Thymus (tissue), 11 donors: Measurements from ENCODE around the gene EEF1E1. TPM values are rescaled to one million over a fixed set of nuclear protein-coding genes. Genes with fewer than 3 reads are reported as not detected.

ENCODE experiments used
- DNase-seq, 9 donors: peaks; one replicate each; pipeline ENCODE4 v3.0.0-alpha.2; 2013; ENCODE audit warnings: low spot score in 9 of 9, low read depth in 6 of 9, missing footprints in 1 of 9
- H3K27ac ChIP-seq, 2 donors: one replicate each; pipeline ENCODE4 v1.5.1; 2013; ENCODE audit warnings: control low read depth in 1 of 2, low read depth in 1 of 2, low read length in 1 of 2, mild to moderate bottlenecking in 1 of 2, moderate library complexity in 1 of 2
- H3K27me3 ChIP-seq, 2 donors: one replicate each; pipeline ENCODE4 v1.5.1; 2013; ENCODE audit warnings: low read length in 1 of 2; ENCODE audit not compliant: control insufficient read depth in 2 of 2, insufficient read depth in 1 of 2
- H3K36me3 ChIP-seq, 2 donors: one replicate each; pipeline ENCODE4 v1.5.1; 2013; ENCODE audit warnings: low read length in 1 of 2, mild to moderate bottlenecking in 1 of 2, moderate library complexity in 1 of 2; ENCODE audit not compliant: control insufficient read depth in 2 of 2, insufficient read depth in 2 of 2
- H3K4me1 ChIP-seq, 2 donors: one replicate each; pipeline ENCODE4 v1.5.1; 2013; ENCODE audit warnings: low read length in 2 of 2; ENCODE audit not compliant: control insufficient read depth in 2 of 2, insufficient read depth in 2 of 2
- H3K4me3 ChIP-seq, 2 donors: one replicate each; pipeline ENCODE4 v1.5.1; 2013; ENCODE audit warnings: low read length in 2 of 2, control low read depth in 1 of 2, mild to moderate bottlenecking in 1 of 2
- H3K9me3 ChIP-seq, 2 donors: one replicate each; pipeline ENCODE4 v1.5.1; 2013; ENCODE audit warnings: low read length in 1 of 2, mild to moderate bottlenecking in 1 of 2; ENCODE audit not compliant: control insufficient read depth in 2 of 2, insufficient read depth in 1 of 2
- WGBS: extraction: QIAGEN DNeasy Blood & Tissue Kit; methylation state at CpG from one replicate; pipeline ENCODE4 v1.1.7; 2013; 5-methylcytosine and 5-hydroxymethylcytosine counted together
- polyA plus RNA-seq: library from polyadenylated mRNA; stranded (reverse); fragments of 200-250 nt; gene quantifications from one replicate; pipeline ENCODE4 v1.2.3, GENCODE V29; 2013
- total RNA-seq: library from RNA; stranded (reverse); fragments of 120-200 nt; gene quantifications from one replicate; pipeline ENCODE4 v1.2.4, GENCODE V29; 2013
- donor health status: healthy.

Gene EEF1E1
- total and polyA plus RNA-seq, 2 donors: 34.0 to 48.2 TPM

DNA sequence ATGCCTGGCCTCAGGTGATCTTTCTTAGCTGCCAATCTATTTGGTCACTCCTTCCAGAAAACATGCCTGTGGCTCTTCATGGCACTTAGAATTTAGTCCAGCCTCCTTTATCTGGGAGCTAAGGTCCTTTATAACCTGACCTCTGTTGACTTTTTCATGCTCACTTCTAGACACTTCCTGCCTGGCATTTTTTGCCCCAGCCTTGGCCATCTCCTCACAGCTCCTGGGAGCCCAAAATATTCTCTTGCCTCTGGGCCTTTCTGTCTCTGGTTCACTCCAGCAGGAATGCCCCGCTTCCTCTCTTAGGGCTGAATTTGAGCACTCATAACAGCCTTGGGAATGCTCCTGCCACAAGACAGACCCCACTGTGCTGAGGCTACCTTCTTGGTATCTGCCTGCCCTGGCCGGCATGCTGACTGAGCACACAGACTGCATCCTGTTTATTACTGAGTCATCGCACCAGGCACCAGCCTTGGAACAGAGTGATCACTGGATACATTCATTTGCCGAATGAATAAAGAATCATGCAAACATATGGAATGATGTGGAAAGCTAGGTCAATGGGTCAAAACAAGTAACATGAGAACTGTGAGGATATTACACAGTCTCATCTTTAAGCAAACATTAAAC is 5.8 kb upstream of the EEF1E1 start:
- no peaks in the 10 kb centered on the region for H3K27me3 ChIP-seq
- no peak for DNase-seq
- H3K36me3 ChIP-seq: no peaks in the 10 kb centered on the region
- no peaks in the 10 kb centered on the region for H3K9me3 ChIP-seq
- 79% methylated on average over 4 of the region's 4 CpGs for WGBS
- peaks cover 0 to 4% of the 10 kb centered on the region in 2 donors for H3K4me1 ChIP-seq
- no peak overlapping the region for H3K4me3 ChIP-seq
- no peak overlapping the region for H3K27ac ChIP-seq

- H3K27ac ChIP-seq: no peak overlapping the region
- H3K4me3 ChIP-seq: no peak overlapping the region
- H3K27me3 ChIP-seq: no peaks in the 10 kb centered on the region
- DNase-seq: no peak
- peaks cover 4 to 6% of the 10 kb centered on the region in 2 donors for H3K4me1 ChIP-seq
- no peaks in the 10 kb centered on the region for H3K36me3 ChIP-seq
- H3K9me3 ChIP-seq: no peaks in the 10 kb centered on the region
Observed at GRCh38 chr6:8105791-8106190, 3.4 kb upstream of the EEF1E1 start.

- H3K9me3 ChIP-seq: no peaks in the 10 kb centered on the region
- H3K27ac ChIP-seq: no peak overlapping the region
- no peaks in the 10 kb centered on the region for H3K27me3 ChIP-seq
- no peak overlapping the region for H3K4me3 ChIP-seq
- peaks cover 4 to 10% of the 10 kb centered on the region in 2 donors for H3K4me1 ChIP-seq
- no peak for DNase-seq
- H3K36me3 ChIP-seq: no peaks in the 10 kb centered on the region
Observed at GRCh38 chr6:8103726-8104125, 1.4 kb upstream of the EEF1E1 start.

DNA sequence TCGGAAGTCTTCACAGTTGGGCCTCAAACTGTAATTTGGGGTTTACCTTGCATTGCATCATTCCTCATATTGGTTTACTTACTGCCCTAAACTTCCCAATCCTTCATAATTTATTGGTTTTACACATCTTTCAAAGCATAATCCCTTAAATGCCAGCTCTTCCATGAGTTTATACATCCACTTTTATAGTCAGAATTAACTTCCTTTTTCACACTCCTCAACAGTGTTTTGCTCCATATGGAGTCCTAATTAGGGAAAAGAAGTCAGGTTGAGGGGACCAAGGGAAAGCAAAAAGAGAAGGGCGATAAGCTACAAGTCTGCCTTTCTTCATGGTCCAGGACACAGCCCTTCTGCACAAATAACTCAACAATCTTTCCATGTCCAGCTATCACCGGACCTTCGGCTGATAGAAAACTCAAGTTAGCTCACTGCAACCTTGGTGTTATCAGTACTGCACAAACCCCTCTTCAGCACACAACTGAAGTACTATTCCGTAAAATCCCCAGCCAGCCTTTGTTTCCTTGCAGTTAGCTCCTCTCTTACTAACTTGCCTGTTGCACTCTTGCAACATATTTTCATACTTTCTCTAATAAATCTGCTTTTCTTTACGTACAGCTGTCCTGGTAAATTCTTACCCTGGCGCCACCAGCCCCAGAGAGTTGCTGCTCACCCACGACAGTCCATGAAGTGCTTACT is 2.0 kb downstream of the EEF1E1 start:
- WGBS: 97% methylated on average over 8 of the region's 8 CpGs
- Histone ChIP-seq H3K4me3 (no peak overlapping the region), H3K9me3 (no peaks in the 10 kb centered on the region), H3K4me1 (peaks cover 4 to 10% of the 10 kb centered on the region in 2 donors), H3K36me3 (peaks cover 10 to 16% of the 10 kb centered on the region in 2 donors), H3K27me3 (no peaks in the 10 kb centered on the region), H3K27ac (no peak overlapping the region)
- no peak for DNase-seq

- Histone ChIP-seq H3K4me3 (no peak overlapping the region), H3K27ac (no peak overlapping the region), H3K4me1 (no peaks in the 10 kb centered on the region), H3K36me3 (peaks cover 20 to 61% of the 10 kb centered on the region in 2 donors), H3K27me3 (no peaks in the 10 kb centered on the region), H3K9me3 (no peaks in the 10 kb centered on the region)
- WGBS: 99% methylated on average over 3 of the region's 3 CpGs
- DNase-seq: no peak
Observed at GRCh38 chr6:8090650-8091049, 11.7 kb downstream of the EEF1E1 start.

DNA sequence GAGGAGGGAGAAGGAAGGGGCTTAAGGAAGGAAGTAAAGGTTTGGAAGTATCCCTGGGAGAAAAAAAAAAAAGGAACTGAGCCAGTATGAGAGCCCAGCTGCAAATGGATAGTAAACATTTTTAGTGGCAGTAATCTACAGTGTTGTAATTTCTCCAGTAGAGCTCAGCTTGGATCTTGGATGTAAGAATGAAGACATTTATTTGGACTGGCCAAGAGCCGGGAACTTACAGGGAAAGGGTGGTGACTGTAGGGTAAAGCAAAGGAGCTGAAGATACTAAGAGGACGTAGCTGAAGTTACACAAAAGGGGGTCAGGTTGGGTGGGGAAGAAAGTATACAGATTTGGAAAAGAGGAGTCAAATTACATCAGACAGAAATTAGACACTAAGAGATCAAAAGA is 13.5 kb downstream of the EEF1E1 start:
- H3K4me3 ChIP-seq: no peak overlapping the region
- H3K36me3 ChIP-seq: peaks cover 20 to 50% of the 10 kb centered on the region in 2 donors
- WGBS: 97% methylated on average over 2 of the region's 2 CpGs
- no peaks in the 10 kb centered on the region for H3K27me3 ChIP-seq
- no peak for DNase-seq
- no peaks in the 10 kb centered on the region for H3K4me1 ChIP-seq
- no peak overlapping the region for H3K27ac ChIP-seq
- H3K9me3 ChIP-seq: no peaks in the 10 kb centered on the region

DNA sequence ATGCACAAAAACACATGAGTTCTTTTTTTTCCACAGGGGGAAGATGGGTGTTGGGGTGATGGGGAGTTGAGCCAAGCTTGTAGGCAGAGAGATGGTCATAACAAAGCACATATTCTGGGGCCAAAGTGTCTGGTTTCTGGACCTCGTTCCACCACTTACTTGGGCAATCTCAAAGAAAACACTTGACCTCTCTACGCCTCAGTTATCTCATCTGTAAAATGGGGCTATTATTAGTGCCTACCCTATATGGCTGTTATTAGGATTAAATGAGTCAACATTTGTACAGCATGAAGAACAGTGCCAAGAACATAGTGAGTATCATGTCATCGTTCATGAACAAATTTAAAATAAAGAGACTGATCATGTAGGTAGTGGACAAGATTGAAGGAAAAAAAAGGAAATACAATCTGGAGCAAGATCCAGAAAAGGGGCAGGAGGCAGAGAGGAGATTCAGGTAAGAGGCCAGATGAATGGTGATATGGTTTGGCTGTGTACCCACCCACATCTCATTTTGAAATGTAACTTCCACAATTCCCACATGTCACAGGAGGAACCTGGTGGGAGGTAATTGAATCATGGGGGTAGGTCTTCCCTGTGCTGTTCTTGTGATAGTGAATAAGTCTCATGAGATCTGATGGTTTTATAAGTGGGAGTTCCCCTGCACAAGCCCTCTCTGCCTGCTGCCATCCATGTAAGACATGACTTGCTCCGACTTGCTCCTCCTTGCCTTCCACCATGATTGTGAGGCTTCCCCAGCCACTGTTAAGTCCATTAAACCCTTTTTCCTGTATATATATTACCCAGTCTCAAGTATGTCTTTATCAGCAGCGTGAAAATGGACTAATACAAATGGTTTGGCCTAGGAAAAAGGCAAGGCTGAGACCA is 14.2 kb downstream of the EEF1E1 start:
- no peaks in the 10 kb centered on the region for H3K27me3 ChIP-seq
- peaks cover 20 to 53% of the 10 kb centered on the region in 2 donors for H3K36me3 ChIP-seq
- H3K27ac ChIP-seq: no peak overlapping the region
- H3K4me3 ChIP-seq: no peak overlapping the region
- WGBS: 99% methylated on average over 5 of the region's 5 CpGs
- no peak for DNase-seq
- H3K4me1 ChIP-seq: no peaks in the 10 kb centered on the region
- H3K9me3 ChIP-seq: no peaks in the 10 kb centered on the region

- Histone ChIP-seq H3K4me1 (no peaks in the 10 kb centered on the region), H3K27me3 (no peaks in the 10 kb centered on the region), H3K4me3 (no peak overlapping the region), H3K9me3 (no peaks in the 10 kb centered on the region), H3K36me3 (peaks cover 20 to 51% of the 10 kb centered on the region in 2 donors), H3K27ac (no peak overlapping the region)
- DNase-seq: no peak
- 95% methylated on average over 9 of the region's 9 CpGs for WGBS
Observed at GRCh38 chr6:8086755-8087306, 15.5 kb downstream of the EEF1E1 start.

- Histone ChIP-seq H3K36me3 (peaks cover 20 to 44% of the 10 kb centered on the region in 2 donors), H3K9me3 (no peaks in the 10 kb centered on the region), H3K4me1 (no peaks in the 10 kb centered on the region), H3K27me3 (no peaks in the 10 kb centered on the region), H3K4me3 (no peak overlapping the region), H3K27ac (no peak overlapping the region)
- DNase-seq: no peak
- 92% methylated on average over 2 of the region's 2 CpGs for WGBS
Observed at GRCh38 chr6:8085053-8085511, 17.3 kb downstream of the EEF1E1 start.
